OCI-LY7 (cell line): ENCODE data around the gene ENOX2.

ENCODE experiments used
- EZH2phosphoT487 ChIP-seq: fragments of 200-600 bp; sonication (generic); IDR thresholded peaks from 2 replicates; pipeline ENCODE4 v1.6.1; 2018; ENCODE audit warnings: low read depth, borderline replicate concordance, mild to moderate bottlenecking, mixed run types, antibody characterized with exemption, low read length, moderate library complexity, mixed read lengths
- TF ChIP-seq, protein P1 (sequence below): fragments of 200-600 bp; sonication (generic); conservative IDR thresholded peaks from 2 replicates; pipeline ENCODE4 v1.5.1; 2014; ENCODE audit warnings: mild to moderate bottlenecking, antibody characterized with exemption, low read length, moderate library complexity, mixed read lengths

GRCh38 chrX:130877892-130878341, 25.1 kb downstream of the ENOX2 start:
- TF ChIP-seq, protein P1, sequence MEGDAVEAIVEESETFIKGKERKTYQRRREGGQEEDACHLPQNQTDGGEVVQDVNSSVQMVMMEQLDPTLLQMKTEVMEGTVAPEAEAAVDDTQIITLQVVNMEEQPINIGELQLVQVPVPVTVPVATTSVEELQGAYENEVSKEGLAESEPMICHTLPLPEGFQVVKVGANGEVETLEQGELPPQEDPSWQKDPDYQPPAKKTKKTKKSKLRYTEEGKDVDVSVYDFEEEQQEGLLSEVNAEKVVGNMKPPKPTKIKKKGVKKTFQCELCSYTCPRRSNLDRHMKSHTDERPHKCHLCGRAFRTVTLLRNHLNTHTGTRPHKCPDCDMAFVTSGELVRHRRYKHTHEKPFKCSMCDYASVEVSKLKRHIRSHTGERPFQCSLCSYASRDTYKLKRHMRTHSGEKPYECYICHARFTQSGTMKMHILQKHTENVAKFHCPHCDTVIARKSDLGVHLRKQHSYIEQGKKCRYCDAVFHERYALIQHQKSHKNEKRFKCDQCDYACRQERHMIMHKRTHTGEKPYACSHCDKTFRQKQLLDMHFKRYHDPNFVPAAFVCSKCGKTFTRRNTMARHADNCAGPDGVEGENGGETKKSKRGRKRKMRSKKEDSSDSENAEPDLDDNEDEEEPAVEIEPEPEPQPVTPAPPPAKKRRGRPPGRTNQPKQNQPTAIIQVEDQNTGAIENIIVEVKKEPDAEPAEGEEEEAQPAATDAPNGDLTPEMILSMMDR: no peak
- no peak for TF ChIP-seq EZH2phosphoT487
